Uterus (tissue), 2 donors: ENCODE measurements around the gene PLEKHH1.

Experiments
- POLR2A ChIP-seq, 2 donors: fragments of 450-650 bp; IDR thresholded peaks; one replicate each; pipeline ENCODE4 v1.6.1; 2016; ENCODE audit warnings: antibody characterized with exemption in 2 of 2, mild to moderate bottlenecking in 1 of 2, moderate library complexity in 1 of 2
- TF ChIP-seq, protein P1 (sequence below), 4 experiments: fragments of 200-600 bp in 2 of 4; fragments of 450-650 bp in 2 of 4; sonication (generic) in 2 of 4; IDR thresholded peaks; one replicate each; pipeline ENCODE4 v1.5.1; 2016 to 2019; ENCODE audit warnings: antibody characterized with exemption in 4 of 4, mild to moderate bottlenecking in 2 of 4, moderate library complexity in 1 of 4

DNA sequence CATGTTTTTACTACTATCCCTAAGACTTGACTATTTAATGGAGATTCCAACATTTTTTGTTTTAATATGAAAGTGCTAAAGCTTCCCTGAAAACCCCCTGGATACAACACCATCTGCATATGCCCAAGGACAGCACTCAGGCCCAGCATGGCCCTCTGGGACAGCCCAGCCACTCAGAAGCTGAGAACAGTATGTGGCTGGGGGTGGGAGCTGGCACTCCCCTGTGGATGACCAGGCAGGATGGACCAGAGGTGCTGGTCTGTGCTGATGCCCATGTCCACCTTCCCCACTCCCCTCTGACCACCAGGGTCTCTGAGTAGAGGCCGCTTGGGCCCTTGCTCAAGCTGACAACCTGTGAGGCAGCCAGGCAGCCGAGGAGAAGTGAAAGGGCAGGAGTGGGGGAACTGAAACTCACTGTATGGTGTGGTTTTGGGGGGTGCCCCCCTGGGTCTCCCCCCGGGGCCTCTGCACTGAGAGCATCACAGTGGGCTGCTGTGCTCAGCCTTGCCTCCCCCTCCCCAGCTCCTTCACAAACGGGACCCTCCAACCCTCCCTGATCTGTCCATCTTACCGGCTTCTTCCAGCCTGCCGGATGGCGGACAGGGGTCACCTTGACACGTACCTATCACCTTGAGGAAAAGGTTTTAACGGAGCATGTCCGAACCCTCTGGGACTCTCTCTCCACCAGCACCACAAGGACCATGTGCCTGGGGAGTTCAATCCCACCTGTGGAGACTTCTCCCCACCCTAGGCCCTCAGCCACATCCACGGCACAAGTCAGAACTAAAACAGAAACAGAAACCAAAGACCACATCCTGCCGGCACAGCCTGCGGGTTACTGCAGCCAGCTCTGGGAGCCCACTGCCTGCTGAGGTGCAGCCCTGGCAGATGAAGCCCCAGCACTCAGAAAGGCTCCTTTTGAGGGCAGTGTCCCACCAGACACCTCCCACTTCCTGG, 44.9 kb upstream of the PLEKHH1 start, which contains the start of gene TMEM229B:
- TF ChIP-seq, protein P1, sequence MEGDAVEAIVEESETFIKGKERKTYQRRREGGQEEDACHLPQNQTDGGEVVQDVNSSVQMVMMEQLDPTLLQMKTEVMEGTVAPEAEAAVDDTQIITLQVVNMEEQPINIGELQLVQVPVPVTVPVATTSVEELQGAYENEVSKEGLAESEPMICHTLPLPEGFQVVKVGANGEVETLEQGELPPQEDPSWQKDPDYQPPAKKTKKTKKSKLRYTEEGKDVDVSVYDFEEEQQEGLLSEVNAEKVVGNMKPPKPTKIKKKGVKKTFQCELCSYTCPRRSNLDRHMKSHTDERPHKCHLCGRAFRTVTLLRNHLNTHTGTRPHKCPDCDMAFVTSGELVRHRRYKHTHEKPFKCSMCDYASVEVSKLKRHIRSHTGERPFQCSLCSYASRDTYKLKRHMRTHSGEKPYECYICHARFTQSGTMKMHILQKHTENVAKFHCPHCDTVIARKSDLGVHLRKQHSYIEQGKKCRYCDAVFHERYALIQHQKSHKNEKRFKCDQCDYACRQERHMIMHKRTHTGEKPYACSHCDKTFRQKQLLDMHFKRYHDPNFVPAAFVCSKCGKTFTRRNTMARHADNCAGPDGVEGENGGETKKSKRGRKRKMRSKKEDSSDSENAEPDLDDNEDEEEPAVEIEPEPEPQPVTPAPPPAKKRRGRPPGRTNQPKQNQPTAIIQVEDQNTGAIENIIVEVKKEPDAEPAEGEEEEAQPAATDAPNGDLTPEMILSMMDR (IDR thresholded peaks at IDR 0.05): no peak
- no peak for TF ChIP-seq POLR2A (IDR thresholded peaks at IDR 0.05)
